ENCODE results near the gene A2M. TPM values are rescaled to one million over a fixed set of nuclear protein-coding genes. Genes with fewer than 3 reads are reported as not detected.
"Not testable (repeated sequence)": the region's sequence is repeated elsewhere in the genome, so short reads cannot be mapped to it uniquely, and the experiment has no call there.

A2M gene
- total and polyA plus RNA-seq, 4 donors = 377 to 2,674 (median 775) TPM

- 92 to 95% methylated on average over 3 of the region's 3 CpGs for WGBS, 2 donors
- H3K27ac ChIP-seq (ENCODE audit: low read depth in 1 of 2, low read length in 1 of 2) = no peak overlapping the region
- H3K4me3 ChIP-seq = no peak overlapping the region
- H3K36me3 ChIP-seq (ENCODE audit: control insufficient read depth in 4 of 4, insufficient read depth in 4 of 4, low read length in 4 of 4) = peaks cover 0 to 5% (median 0%) of the 10 kb centered on the region in 4 donors
- no peak overlapping the region for H3K9ac ChIP-seq (ENCODE audit: insufficient read depth in 1 of 2, low read length in 2 of 2)
- H3K27me3 ChIP-seq (ENCODE audit: control insufficient read depth in 3 of 3, insufficient read depth in 3 of 3, low read length in 2 of 3) = no peaks in the 10 kb centered on the region
- TF ChIP-seq CTCF (IDR thresholded peaks at IDR 0.05; ENCODE audit: control extremely low read depth, extremely low read depth) = no peak
- peaks cover 0 to 6% (median 0%) of the 10 kb centered on the region in 5 donors for H3K4me1 ChIP-seq (ENCODE audit: control insufficient read depth in 5 of 5, insufficient read depth in 5 of 5, low read length in 5 of 5)
- DNase-seq = no peak
- H3K9me3 ChIP-seq (ENCODE audit: control insufficient read depth in 4 of 4, insufficient read depth in 3 of 4, low read length in 3 of 4) = peaks cover 0 to 4% (median 3%) of the 10 kb centered on the region in 4 donors
- no peak for ATAC-seq (ENCODE audit: insufficient read depth, low FRiP score)
Measured at GRCh38 chr12:9143929-9144729, 28.4 kb upstream of the A2M start.

GRCh38 chr12:9143137-9143536 lies 27.4 kb upstream of the A2M start:
- H3K27ac ChIP-seq (ENCODE audit: low read depth in 1 of 2, low read length in 1 of 2) = no peak overlapping the region
- DNase-seq (no peak), ATAC-seq (ENCODE audit: insufficient read depth, low FRiP score) (no peak)
- H3K4me1 ChIP-seq (ENCODE audit: control insufficient read depth in 5 of 5, insufficient read depth in 5 of 5, low read length in 5 of 5) = no peaks in the 10 kb centered on the region
- H3K9me3 ChIP-seq (ENCODE audit: control insufficient read depth in 4 of 4, insufficient read depth in 3 of 4, low read length in 3 of 4) = peaks cover 0 to 4% (median 3%) of the 10 kb centered on the region in 4 donors
- TF ChIP-seq CTCF (IDR thresholded peaks at IDR 0.05; ENCODE audit: control extremely low read depth, extremely low read depth) = no peak
- H3K36me3 ChIP-seq (ENCODE audit: control insufficient read depth in 4 of 4, insufficient read depth in 4 of 4, low read length in 4 of 4) = peaks cover 0 to 5% (median 0%) of the 10 kb centered on the region in 4 donors
- 57 to 80% methylated on average over 2 of the region's 2 CpGs for WGBS, 2 donors
- no peak overlapping the region for H3K4me3 ChIP-seq
- no peak overlapping the region for H3K9ac ChIP-seq (ENCODE audit: insufficient read depth in 1 of 2, low read length in 2 of 2)
- no peaks in the 10 kb centered on the region for H3K27me3 ChIP-seq (ENCODE audit: control insufficient read depth in 3 of 3, insufficient read depth in 3 of 3, low read length in 2 of 3)

- WGBS, 2 donors = 53 to 75% methylated on average over 2 of the region's 2 CpGs
- peaks cover 0 to 18% (median 0%) of the 10 kb centered on the region in 5 donors for H3K4me1 ChIP-seq (ENCODE audit: control insufficient read depth in 5 of 5, insufficient read depth in 5 of 5, low read length in 5 of 5)
- H3K9me3 ChIP-seq (ENCODE audit: control insufficient read depth in 4 of 4, insufficient read depth in 3 of 4, low read length in 3 of 4); ATAC-seq (ENCODE audit: insufficient read depth, low FRiP score); H3K27ac ChIP-seq (ENCODE audit: low read depth in 1 of 2, low read length in 1 of 2); DNase-seq; H3K9ac ChIP-seq (ENCODE audit: insufficient read depth in 1 of 2, low read length in 2 of 2); H3K27me3 ChIP-seq (ENCODE audit: control insufficient read depth in 3 of 3, insufficient read depth in 3 of 3, low read length in 2 of 3); H3K36me3 ChIP-seq (ENCODE audit: control insufficient read depth in 4 of 4, insufficient read depth in 4 of 4, low read length in 4 of 4); H3K4me3 ChIP-seq: not testable (repeated sequence)
Measured at GRCh38 chr12:9139588-9140290, 24.0 kb upstream of the A2M start.

- H3K27me3 ChIP-seq (ENCODE audit: control insufficient read depth in 3 of 3, insufficient read depth in 3 of 3, low read length in 2 of 3) = no peaks in the 10 kb centered on the region
- ATAC-seq (ENCODE audit: insufficient read depth, low FRiP score) (no peak), DNase-seq (peak in 1 of 3 donors; percentile 32)
- peaks cover 0 to 3% (median 0%) of the 10 kb centered on the region in 4 donors for H3K9me3 ChIP-seq (ENCODE audit: control insufficient read depth in 4 of 4, insufficient read depth in 3 of 4, low read length in 3 of 4)
- no peak overlapping the region for H3K4me3 ChIP-seq
- H3K9ac ChIP-seq (ENCODE audit: insufficient read depth in 1 of 2, low read length in 2 of 2) = no peak overlapping the region
- 70 to 80% methylated on average over 5 of the region's 5 CpGs for WGBS, 2 donors
- peaks cover 0 to 47% (median 0%) of the 10 kb centered on the region in 5 donors for H3K4me1 ChIP-seq (ENCODE audit: control insufficient read depth in 5 of 5, insufficient read depth in 5 of 5, low read length in 5 of 5)
- no peak for TF ChIP-seq CTCF (IDR thresholded peaks at IDR 0.05; ENCODE audit: control extremely low read depth, extremely low read depth)
- H3K27ac ChIP-seq (ENCODE audit: low read depth in 1 of 2, low read length in 1 of 2) = no peak overlapping the region
- peaks cover 0 to 3% (median 0%) of the 10 kb centered on the region in 4 donors for H3K36me3 ChIP-seq (ENCODE audit: control insufficient read depth in 4 of 4, insufficient read depth in 4 of 4, low read length in 4 of 4)
Measured at GRCh38 chr12:9135903-9136310, 20.2 kb upstream of the A2M start.

Measured in lung (tissue), 12 donors.